Panc1 (cell line): Measurements from ENCODE around the gene COX17. TPM values are rescaled to one million over a fixed set of nuclear protein-coding genes. Genes with fewer than 3 reads are reported as not detected.

Experiments used
- ATAC-seq: fragments of 200-7000 bp; cut with Tn5 transposase; 2 replicates; pipeline ENCODE4 v1.9.1; 2020; ENCODE audit warnings: mild to moderate bottlenecking, moderate library complexity
- BruUV-seq: library from RNA; stranded (reverse); fragments of 400-500 nt; replicated peaks from 2 replicates; lab custom pipeline; 2021; lab: Mats Ljungman, UMichigan
- CTCF ChIA-PET: fragments of 300-600 bp; sonication (Branson Sonifier 250); formaldehyde crosslinking; loops from one replicate; lab custom pipeline; 2022; ENCODE audit warnings: antibody characterized with exemption; lab: Charles Lee
- POLR2A ChIA-PET: fragments of 300-600 bp; sonication (Branson Sonifier 250); formaldehyde crosslinking; loops from one replicate; lab custom pipeline; 2022; ENCODE audit warnings: antibody characterized with exemption; lab: Charles Lee
- DNase-seq: peaks from one replicate; pipeline ENCODE4 v3.0.0-alpha.2; 2010; ENCODE audit warnings: low read depth, low spot score
- H3K27ac ChIP-seq: 2 replicates; pipeline ENCODE4 v1.5.1; 2011; ENCODE audit warnings: mild to moderate bottlenecking, low read length, inconsistent platforms
- H3K27me3 ChIP-seq: fragments of 200-500 bp; sonication (Bioruptor generic); 2 replicates; pipeline ENCODE4 v1.6.0; 2014; ENCODE audit warnings: low read length, inconsistent platforms; ENCODE audit not compliant: control insufficient read depth, insufficient read depth
- H3K36me3 ChIP-seq: fragments of 200-500 bp; sonication (Bioruptor generic); 2 replicates; pipeline ENCODE4 v1.5.1; 2014; ENCODE audit warnings: inconsistent platforms, mild to moderate bottlenecking, low read length, moderate library complexity; ENCODE audit not compliant: control insufficient read depth, insufficient read depth
- H3K4me1 ChIP-seq: 2 replicates; pipeline ENCODE4 v1.5.1; 2011; ENCODE audit warnings: inconsistent platforms, mild to moderate bottlenecking, low read length, moderate library complexity; ENCODE audit not compliant: control insufficient read depth, insufficient read depth
- H3K4me3 ChIP-seq, 2 experiments: 2 replicates each; pipeline ENCODE4 v1.5.1; 2011 to 2012; ENCODE audit warnings: low read depth in 2 of 2, low read length in 2 of 2, mild to moderate bottlenecking in 2 of 2, inconsistent platforms in 1 of 2, moderate library complexity in 1 of 2
- H3K9me3 ChIP-seq: fragments of 200-500 bp; sonication (Bioruptor generic); 2 replicates; pipeline ENCODE4 v1.5.1; 2014; ENCODE audit warnings: low read depth, mild to moderate bottlenecking, inconsistent platforms, low read length, moderate library complexity; ENCODE audit not compliant: control insufficient read depth, insufficient read depth
- CTCF ChIP-seq: fragments of 450-650 bp; IDR thresholded peaks from 2 replicates; pipeline ENCODE4 v1.5.1; 2017; ENCODE audit warnings: mild to moderate bottlenecking
- POLR2AphosphoS5 ChIP-seq: IDR thresholded peaks from 2 replicates; pipeline ENCODE4 v1.6.1; 2012; ENCODE audit warnings: mild to moderate bottlenecking, low read depth, low read length, moderate library complexity
- REST ChIP-seq, 2 experiments: IDR thresholded peaks; 2 replicates each; pipeline ENCODE4 v1.6.1; 2011 to 2012; ENCODE audit warnings: low read depth in 2 of 2, control low read depth in 1 of 2, low read length in 1 of 2, mild to moderate bottlenecking in 1 of 2, moderate library complexity in 1 of 2; ENCODE audit not compliant: insufficient read depth in 1 of 2
- SIN3A ChIP-seq: IDR thresholded peaks from 2 replicates; pipeline ENCODE4 v1.6.1; 2012; ENCODE audit warnings: low read depth, mild to moderate bottlenecking, low read length, moderate library complexity, borderline replicate concordance; ENCODE audit not compliant: insufficient read depth
- TCF7L2 ChIP-seq: IDR thresholded peaks from 2 replicates; pipeline ENCODE4 v1.6.1; 2011; ENCODE audit warnings: mild to moderate bottlenecking, low read depth, low read length, inconsistent platforms
- in situ Hi-C: cut with HindIII; loops from 2 replicates; pipeline ENCODE4 v1.10.0; 2016; ENCODE audit warnings: low sequenced_read_pairs, low pct_unique_long_range_greater_than_20kb
- intact Hi-C: fragments of 100-400 bp; cut with micrococcal nuclease; formaldehyde crosslinking; loops from one replicate; pipeline ENCODE4 v1.10.0; 2022; ENCODE audit not compliant: unreplicated experiment
- total RNA-seq: library from RNA; stranded (reverse); gene quantifications from one replicate; pipeline ENCODE4 v1.2.1, GENCODE V29; 2021; ENCODE audit not compliant: unreplicated experiment

The COX17 gene
- total RNA-seq, 1 experiment from 2014 or later: 81.6 TPM

GRCh38 chr3:119665954-119666559, 11.1 kb downstream of the COX17 start:
- TF ChIP-seq REST (IDR thresholded peaks at IDR 0.05; ENCODE audit: insufficient read depth in 1 of 2, low read depth in 2 of 2, low read length in 1 of 2): no peak
- TF ChIP-seq SIN3A: no peak
- TF ChIP-seq TCF7L2: no peak
- no peak for TF ChIP-seq POLR2AphosphoS5
- TF ChIP-seq CTCF: no peak
- in situ Hi-C loops (no loop called here), intact Hi-C loops (no loop called here)
- Histone ChIP-seq H3K4me3 (no peak overlapping the region), H3K4me1 (0 out of 2 replicates have a peak, but pooled peaks cover 4% of the 10 kb centered on the region), H3K9me3 (no peaks in the 10 kb centered on the region), H3K27me3 (no peaks in the 10 kb centered on the region), H3K36me3 (peaks cover 25% of the 10 kb centered on the region), H3K27ac (no peak overlapping the region)
- BruUV-seq: no TSS peak
- ChIA-PET POLR2A (no interaction called here), CTCF (no interaction called here)
- ATAC-seq (no peak), DNase-seq (no peak)

- Histone ChIP-seq H3K4me1 (no peaks in the 10 kb centered on the region), H3K27ac (no peak overlapping the region), H3K27me3 (no peaks in the 10 kb centered on the region), H3K4me3 (no peak overlapping the region), H3K36me3 (peaks cover 17% of the 10 kb centered on the region), H3K9me3 (no peaks in the 10 kb centered on the region)
- intact Hi-C loops (no loop called here), in situ Hi-C loops (no loop called here)
- ChIA-PET POLR2A (no interaction called here), CTCF (no interaction called here)
- TF ChIP-seq CTCF (no peak), POLR2AphosphoS5 (no peak), REST (IDR thresholded peaks at IDR 0.05; ENCODE audit: insufficient read depth in 1 of 2, low read depth in 2 of 2, low read length in 1 of 2) (no peak), SIN3A (no peak), TCF7L2 (no peak)
- ATAC-seq (no peak), DNase-seq (no peak)
- no TSS peak for BruUV-seq
Measured at GRCh38 chr3:119664850-119665379, 12.3 kb downstream of the COX17 start.
